GM19372 (cell line): ENCODE measurements around the gene CHD2.
"Not testable (repeated sequence)": the region's sequence is repeated elsewhere in the genome, so short reads cannot be mapped to it uniquely, and the experiment has no call there.

Source experiments
- ATAC-seq: cut with Tn5 transposase; IDR thresholded peaks from one replicate; pipeline ENCODE4 v1.9.1; 2021; ENCODE audit warnings: mild to moderate bottlenecking, low read depth, moderate library complexity; ENCODE audit not compliant: unreplicated experiment

The CHD2 gene

GRCh38 chr15:93059442-93059841, 159.3 kb downstream of the CHD2 start:
- ATAC-seq, result no peak

DNA sequence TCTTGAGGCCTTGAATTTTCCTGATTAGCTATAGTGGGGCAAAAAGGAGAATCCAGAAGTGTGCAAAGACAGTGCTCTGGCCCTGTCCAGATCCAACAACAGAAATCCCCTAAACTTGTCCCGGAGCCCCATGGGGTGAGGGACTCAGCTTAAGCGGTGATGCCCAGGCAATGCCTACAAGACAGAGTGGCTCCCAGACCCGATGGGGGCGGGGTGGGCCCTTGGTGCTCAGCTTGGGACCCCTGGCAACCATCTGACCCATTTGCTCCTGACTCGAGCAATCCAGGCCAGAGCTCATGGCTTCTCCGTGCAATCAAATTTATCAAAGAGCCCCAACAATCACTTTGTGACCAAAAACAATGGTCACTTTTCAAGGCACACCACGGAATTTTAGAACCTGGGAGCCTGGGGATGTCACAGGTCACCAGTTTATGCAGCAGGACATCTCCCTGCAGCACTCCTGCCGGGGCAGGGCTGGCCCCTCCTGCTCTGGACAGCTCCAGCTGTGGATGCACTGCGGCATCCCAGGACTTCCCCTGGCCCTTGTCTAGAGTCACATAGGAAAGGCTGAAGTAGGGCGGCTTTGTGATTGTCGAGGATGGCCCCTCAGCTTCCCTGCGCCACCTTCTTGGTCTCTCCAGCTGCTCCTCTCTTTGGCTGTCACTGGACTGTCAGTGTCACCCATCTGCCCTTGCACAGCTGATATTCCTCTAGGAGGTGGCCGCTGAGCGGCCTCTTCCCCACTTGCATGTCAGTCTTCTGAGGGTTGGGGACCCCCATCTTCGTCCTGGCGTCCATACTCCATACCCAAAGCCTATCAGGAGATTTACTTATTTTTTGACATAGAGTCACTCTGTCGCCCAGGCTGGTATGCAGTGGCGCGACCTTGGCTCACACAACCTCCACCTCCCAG, 160.5 kb downstream of the CHD2 start:
- no peak for ATAC-seq

DNA sequence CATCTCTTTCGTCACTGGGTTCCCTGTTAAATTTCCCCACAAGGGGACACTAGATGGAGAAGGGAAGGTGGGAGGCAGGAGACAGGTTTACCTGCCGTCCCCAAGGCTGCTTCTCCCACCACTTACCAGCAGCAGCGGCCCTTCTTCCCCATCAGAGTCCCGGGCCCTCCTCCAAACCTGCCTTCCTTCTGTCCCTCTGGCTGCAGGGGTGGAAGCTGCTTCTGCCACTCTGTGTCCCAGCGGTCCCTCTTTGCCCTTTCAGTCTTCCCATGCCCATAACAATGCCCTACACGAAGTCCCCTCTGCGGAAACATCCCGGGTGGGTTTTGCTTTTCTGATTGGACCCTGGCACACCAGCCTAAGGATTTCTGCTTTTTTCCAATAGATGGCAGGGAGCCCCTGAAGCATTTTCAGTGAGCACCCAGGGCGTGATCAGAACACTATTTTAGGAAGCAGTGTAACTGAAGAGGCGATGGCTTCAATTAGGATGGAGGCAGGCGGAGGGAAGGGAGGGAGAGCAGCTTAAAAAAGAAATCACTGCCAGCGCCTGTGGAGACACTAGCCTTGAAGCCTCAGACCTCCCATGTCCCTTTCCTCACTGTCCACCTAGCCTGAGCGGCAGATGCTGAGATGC, 162.6 kb downstream of the CHD2 start:
- ATAC-seq, result not testable (repeated sequence)

- ATAC-seq, result no peak
Observed at GRCh38 chr15:93063262-93063671, 163.1 kb downstream of the CHD2 start.

DNA sequence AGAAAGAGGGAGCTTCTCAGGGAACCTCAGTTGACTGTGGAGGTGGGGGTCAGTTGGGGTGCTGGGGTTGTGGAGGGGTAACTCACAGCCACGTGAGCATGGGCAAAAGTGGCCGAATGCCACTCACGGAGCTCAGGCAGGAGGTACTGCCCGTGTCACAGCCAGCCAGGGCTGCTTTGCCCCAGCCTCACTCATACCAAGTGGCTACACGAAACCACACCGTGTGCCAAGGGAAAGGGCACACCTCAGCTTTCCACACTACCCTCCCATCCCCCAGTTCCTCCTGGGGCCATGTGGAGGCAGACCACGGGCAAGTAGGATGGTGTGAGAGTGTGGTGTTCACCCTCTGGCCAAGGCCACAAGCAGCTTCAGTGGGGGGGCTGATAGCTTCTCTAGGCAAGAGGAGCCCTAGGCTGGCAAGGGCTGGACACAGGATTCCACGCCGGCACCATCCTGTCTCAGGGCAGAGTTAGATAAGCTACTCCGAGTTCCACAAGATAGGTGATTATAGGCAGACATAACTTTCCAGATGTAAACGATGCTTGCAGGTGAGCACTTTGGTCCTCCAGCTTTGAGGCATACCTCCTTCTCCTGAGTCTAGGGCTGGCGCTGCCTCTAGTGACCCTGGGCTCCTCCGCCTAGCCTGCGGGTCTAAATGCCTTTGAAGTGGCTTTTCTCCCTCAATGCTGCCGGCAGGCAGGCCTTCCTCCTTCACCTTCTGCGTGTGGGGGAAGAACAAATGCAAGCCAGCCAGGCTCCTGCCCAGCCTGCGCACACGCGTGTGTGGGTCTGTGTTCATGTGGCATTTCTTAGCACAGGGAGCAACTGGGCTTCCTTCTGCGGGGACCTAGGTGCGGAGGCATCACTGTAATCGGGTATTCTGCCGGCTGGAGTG, 163.9 kb downstream of the CHD2 start:
- ATAC-seq, result no peak

DNA sequence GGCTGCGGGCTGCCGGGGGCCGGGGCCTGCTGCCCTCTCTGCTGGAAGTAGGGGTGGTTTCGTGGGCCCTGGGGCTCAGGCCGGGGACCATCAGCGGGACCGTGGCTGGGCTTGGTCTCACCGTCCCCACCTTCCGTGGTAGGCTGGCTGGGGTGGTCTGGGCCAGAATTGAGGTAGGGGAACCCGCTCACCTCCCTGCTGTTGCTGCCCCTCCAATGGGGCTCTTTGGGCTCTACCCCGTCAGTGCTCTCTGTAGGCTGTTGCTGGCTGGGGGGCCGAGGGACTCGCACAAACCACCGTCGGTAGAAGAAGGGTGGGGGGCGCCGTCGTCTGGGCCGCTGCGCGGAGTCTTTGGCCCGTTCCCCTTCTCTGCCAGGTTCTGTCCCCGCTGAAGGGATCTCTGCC, 165.5 kb downstream of the CHD2 start:
- ATAC-seq, result no peak

DNA sequence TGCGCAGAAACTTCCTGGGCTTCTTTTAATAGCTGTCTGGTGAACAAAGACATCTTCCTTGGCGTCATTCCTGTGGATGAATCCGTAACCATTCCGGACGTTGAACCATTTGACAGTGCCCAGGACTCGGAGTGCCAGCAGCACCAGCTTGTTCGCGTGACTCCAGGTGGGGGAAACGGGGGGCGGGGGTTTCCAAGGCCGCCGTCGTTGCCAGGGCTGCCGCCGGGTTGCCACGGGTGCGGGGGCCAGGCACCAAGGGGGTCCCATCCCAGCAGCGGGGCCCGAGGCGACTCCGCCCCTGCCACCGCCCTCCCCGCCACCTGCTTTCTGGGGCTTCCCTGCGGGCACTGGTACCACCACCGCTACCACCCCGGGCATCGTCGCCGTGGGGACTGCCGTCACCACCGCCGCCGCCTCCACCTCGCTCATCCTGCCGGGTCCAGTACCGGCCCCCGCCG, 166.1 kb downstream of the CHD2 start:
- no peak for ATAC-seq

- ATAC-seq, result no peak
Observed at GRCh38 chr15:93066834-93067648, 166.9 kb downstream of the CHD2 start.

- ATAC-seq, result no peak
Observed at GRCh38 chr15:93067649-93068085, 167.5 kb downstream of the CHD2 start.

GRCh38 chr15:93068581-93069199, 168.6 kb downstream of the CHD2 start:
- no peak for ATAC-seq

DNA sequence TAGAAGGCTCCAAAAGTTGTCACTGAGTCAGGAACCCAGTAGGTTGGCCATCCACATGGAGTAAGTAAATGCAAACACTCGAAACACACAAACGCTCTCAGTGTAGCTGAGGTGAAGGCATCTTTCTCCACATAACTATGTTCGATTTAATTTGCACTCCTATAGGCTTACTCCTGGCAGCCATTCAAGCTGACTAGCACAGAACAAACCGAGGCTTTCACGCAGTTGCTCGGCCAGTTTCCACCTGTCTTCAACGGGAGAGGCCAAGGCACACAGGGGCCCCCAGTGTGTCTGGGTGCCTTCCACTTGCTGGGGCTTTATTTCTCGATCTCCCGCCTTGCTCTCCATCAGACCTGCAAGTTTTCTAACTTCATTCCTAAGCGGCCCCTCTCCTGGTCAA, 170.0 kb downstream of the CHD2 start:
- ATAC-seq, result no peak

DNA sequence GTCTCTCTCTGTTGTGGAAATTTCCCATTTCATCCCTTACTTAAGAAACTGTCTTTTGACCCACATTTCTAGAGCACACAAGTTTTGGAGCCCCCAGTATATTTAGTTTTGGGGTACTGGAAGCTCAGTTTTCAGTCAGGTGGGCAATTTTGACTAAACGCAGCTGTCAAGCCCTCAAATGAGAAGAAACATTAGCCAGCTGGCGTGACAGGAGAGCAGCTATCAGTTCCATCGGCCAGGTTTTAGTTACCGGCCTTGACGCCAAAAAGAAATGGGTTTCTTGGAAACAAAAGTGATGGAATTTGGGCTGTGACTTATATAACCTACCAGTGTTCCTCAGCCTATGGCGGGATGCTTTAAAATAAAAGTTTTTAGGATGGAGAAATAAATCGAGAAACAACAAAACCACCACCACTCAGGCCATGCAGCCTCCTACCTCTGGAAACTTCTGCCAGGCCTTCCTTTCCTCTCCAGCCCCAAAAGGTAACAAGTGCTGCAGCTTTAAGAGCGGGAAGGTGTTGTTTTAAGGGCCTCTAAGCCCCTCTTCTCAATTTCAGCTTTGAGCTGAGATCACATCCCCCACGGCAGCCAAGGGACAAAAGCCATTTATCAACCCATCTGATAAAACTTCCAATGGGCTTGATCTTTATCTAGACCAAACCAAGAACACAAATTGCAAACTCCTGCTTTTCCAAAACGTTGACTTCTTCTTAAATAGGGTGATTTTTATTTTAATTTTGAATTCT, 170.6 kb downstream of the CHD2 start:
- ATAC-seq, result no peak

DNA sequence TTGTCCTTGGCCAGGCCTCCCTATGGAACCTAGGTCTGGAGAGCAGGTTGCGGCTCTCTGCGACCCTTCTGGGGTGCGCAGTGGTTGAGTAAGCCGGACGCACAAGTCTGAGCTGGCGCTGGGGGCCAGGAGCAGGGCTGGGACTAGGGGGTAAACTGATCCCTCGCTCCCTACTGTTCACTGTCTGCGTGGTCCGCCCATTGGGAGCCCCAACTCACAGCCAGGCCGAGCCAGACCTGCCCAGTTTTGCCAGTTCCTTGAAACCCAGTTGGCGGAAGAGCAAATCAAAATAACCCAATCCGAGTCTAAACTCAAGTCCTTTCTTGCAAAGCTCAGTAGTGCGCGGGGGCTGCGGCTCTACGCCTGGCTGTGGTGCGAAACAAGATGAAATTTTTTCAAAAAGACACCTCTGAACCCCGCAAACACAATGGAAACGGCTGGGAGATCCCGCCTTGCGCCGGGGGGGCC, 171.4 kb downstream of the CHD2 start:
- ATAC-seq, result no peak

DNA sequence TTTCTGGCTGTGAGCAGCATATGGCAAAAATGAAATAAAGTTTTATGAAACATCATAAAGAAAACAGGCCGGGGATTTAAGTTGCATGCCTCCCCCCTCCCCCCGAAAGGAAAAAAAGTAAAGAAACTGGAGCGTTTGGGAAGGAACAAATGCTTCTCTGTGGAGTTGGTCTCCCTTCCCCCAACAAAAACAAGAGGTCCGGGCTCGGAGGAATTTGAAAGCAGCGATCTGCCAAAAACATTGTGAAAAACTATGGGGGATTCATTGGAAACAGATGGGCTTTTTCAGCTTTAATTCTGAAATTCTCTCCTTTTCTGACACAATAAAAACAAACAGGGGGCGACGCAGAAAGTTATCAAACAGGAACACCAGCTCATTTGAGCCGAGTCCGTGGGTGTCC, 171.9 kb downstream of the CHD2 start:
- ATAC-seq, result no peak

GRCh38 chr15:93072411-93073394, 172.6 kb downstream of the CHD2 start:
- no peak for ATAC-seq

DNA sequence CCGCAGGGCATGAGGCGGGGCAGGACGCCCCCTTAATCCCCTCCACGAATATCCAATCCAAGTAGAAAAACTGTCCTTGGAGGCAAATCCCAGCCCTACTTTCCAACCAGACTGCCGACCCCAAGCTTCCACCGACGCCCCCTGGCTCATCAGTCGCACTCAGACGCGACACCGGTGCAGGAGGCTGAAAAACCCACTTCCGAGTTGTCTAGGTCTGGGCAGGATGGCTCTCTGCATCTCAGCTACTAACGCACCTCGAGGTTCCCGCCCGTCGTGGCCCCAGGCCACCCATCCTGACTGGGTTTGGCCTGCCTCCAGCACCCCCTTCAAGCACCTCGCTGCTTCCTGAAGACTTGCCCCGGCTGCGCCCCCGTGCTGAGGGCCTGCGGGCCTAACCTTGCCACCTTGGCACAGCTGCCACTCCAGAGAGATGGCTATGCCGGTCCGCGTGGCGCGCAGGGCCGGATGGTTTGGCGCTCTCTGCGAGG, 173.4 kb downstream of the CHD2 start:
- no peak for ATAC-seq

DNA sequence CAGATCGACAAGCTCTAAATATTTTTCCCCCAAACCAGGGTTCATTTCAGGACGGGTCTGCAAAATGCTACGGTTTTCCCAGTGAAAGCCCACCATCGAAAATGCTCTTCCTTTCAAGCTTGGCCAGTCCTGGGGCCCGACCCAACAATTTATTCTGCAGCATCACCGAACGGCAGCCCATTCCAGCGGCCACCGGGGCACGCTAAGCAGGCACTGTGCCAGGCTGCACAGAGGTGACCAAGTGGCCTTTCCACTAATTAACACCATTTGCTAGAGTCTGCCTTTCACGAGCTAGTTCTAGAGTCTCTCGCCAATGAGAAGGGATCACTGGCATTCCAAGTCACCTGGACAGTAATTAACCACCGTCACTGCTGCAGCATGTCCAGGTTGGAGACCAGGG, 174.5 kb downstream of the CHD2 start:
- no peak for ATAC-seq
